ENCODE data around the gene RCBTB2. TPM values are rescaled to one million over a fixed set of nuclear protein-coding genes. Genes with fewer than 3 reads are reported as not detected.

The RCBTB2 gene
- polyA plus RNA-seq, result 21.1 and 21.6 TPM in 2 replicates

DNA sequence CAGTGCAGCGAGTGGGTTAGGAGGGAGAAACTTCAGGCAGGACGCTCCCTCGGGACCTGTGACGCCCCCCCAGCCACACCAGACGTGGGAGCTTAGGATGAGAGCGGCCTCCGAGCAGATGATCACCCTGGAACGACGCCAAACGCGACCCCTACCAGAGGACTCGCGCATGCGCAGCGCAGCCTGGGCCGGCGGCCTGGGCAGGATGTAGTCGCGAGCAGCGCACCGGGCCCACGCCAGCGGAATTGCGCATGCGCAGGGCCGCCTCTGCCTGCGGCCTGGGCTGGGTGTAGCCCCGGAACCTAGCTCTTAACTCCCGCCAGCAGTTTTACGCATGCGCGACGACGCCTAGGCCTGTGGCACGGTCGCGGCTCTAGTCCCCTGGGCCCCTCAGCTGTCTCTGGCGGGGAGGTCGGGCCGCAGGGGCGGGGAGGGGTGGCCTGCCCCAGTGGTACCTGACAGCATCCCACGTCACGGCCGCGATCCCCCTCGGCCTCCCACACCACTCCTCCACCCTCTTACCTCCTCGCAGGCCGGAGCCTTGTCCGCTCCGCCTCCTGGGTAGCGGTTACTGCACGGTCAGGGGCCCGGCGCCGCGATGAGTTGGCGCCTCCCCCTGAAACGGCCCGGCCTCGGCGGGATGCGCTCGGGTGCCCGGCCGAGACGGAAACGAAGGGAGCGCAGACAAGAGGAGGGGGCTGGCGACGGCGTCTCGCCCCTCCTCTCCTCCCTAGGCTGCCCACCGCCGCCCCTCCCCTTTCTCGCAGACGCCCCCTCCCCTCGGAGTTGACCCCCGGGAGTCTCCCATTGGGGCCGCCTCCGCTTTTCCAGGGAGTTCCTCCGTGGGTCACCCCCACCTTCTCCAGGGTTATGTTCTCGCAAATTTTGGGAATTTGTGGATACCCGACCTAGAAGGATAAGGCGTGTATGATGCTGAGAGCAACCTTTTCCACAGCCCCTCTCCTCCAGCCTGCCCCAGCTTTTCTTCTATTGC, at the start of gene RCBTB2:
Gene RCBTB2, minus strand, starts transcription at position 575 of the 994 bp plus-strand sequence. CDS start 11,141 bp downstream, outside the sequence.

Other genes starting within 250 kb of the RCBTB2 start
- 23.0 and 24.1 TPM in 2 replicates for gene RB1, start 229.3 kb downstream of the RCBTB2 start, polyA plus RNA-seq
- gene LPAR6, start 120.0 kb downstream of the RCBTB2 start, polyA plus RNA-seq, result 1.7 and 3.5 TPM in 2 replicates
- gene CYSLTR2, start 120.8 kb upstream of the RCBTB2 start, polyA plus RNA-seq, result not detected in 2 replicates